DOHH2 (cell line): Measurements from ENCODE around the gene ARHGEF1.

Experiments
- CTCF ChIP-seq: fragments of 200-600 bp; sonication (generic); IDR thresholded peaks from one replicate; pipeline ENCODE4 v1.5.1; 2014; ENCODE audit warnings: antibody characterized with exemption, mild to moderate bottlenecking, low read depth, low read length; ENCODE audit not compliant: poor library complexity, severe bottlenecking
- EZH2phosphoT487 ChIP-seq: fragments of 200-600 bp; sonication (generic); IDR thresholded peaks from 2 replicates; pipeline ENCODE4 v1.6.1; 2017; ENCODE audit warnings: borderline replicate concordance, mild to moderate bottlenecking, antibody characterized with exemption, low read length, moderate library complexity, mixed read lengths

- TF ChIP-seq CTCF = no peak
- TF ChIP-seq EZH2phosphoT487 = no peak
Measured at GRCh38 chr19:41909706-41910105, 26.7 kb downstream of the ARHGEF1 start.
